Ammon's horn (tissue), 1 donor: ENCODE results near the gene ALLC.

Experiments used
- DNase-seq: peaks from one replicate; pipeline ENCODE4 v3.0.0-alpha.2; 2016; ENCODE audit warnings: low spot score

Gene ALLC

GRCh38 chr2:3639653-3640052 lies 18.3 kb upstream of the ALLC start:
- no peak for DNase-seq

- DNase-seq = no peak
Observed at GRCh38 chr2:3641181-3641580, 16.8 kb upstream of the ALLC start.

GRCh38 chr2:3641841-3642421 lies 16.1 kb upstream of the ALLC start:
- no peak for DNase-seq

GRCh38 chr2:3642521-3643215 lies 15.3 kb upstream of the ALLC start:
- DNase-seq = no peak

GRCh38 chr2:3643371-3644245 lies 14.4 kb upstream of the ALLC start:
- DNase-seq = no peak

- no peak for DNase-seq
Observed at GRCh38 chr2:3644246-3644525, 13.8 kb upstream of the ALLC start.

GRCh38 chr2:3644891-3645605 lies 13.0 kb upstream of the ALLC start:
- no peak for DNase-seq

GRCh38 chr2:3645745-3646389 lies 12.1 kb upstream of the ALLC start:
- no peak for DNase-seq

GRCh38 chr2:3646446-3646845 lies 11.6 kb upstream of the ALLC start:
- no peak for DNase-seq

- no peak for DNase-seq
Observed at GRCh38 chr2:3647246-3647645, 10.8 kb upstream of the ALLC start.

- DNase-seq = no peak
Observed at GRCh38 chr2:3647831-3648651, 10.0 kb upstream of the ALLC start.

GRCh38 chr2:3648652-3649177 lies 9.3 kb upstream of the ALLC start:
- no peak for DNase-seq

GRCh38 chr2:3649581-3649980 lies 8.4 kb upstream of the ALLC start:
- DNase-seq = no peak

- DNase-seq = no peak
Observed at GRCh38 chr2:3650140-3650920, 7.7 kb upstream of the ALLC start.

GRCh38 chr2:3651691-3652648 lies 6.0 kb upstream of the ALLC start:
- peak; percentile 69 for DNase-seq

- DNase-seq = no peak
Observed at GRCh38 chr2:3652896-3653625, 4.9 kb upstream of the ALLC start.

- DNase-seq = no peak
Observed at GRCh38 chr2:3654011-3654410, 4.0 kb upstream of the ALLC start.

GRCh38 chr2:3654531-3655225 lies 3.3 kb upstream of the ALLC start:
- no peak for DNase-seq
